Islet precursor cell (in vitro differentiated cells): Measurements from ENCODE around the gene CLDN20.
"Not testable (repeated sequence)": the region's sequence is repeated elsewhere in the genome, so short reads cannot be mapped to it uniquely, and the experiment has no call there.

Experiments
- DNase-seq: peaks from one replicate; pipeline ENCODE4 v3.0.0-alpha.2; 2018

CLDN20 gene

GRCh38 chr6:155245831-155246230 lies 18.0 kb upstream of the CLDN20 start:
- DNase-seq = no peak

- no peak for DNase-seq
Observed at GRCh38 chr6:155246825-155247224, 17.0 kb upstream of the CLDN20 start.

- no peak for DNase-seq
Observed at GRCh38 chr6:155247618-155248007, 16.2 kb upstream of the CLDN20 start.

GRCh38 chr6:155248008-155249001 lies 15.5 kb upstream of the CLDN20 start:
- DNase-seq = peak; percentile 74

GRCh38 chr6:155250701-155251381 lies 13.0 kb upstream of the CLDN20 start:
- no peak for DNase-seq

- no peak for DNase-seq
Observed at GRCh38 chr6:155252581-155252980, 11.2 kb upstream of the CLDN20 start.

- DNase-seq = no peak
Observed at GRCh38 chr6:155253337-155253736, 10.5 kb upstream of the CLDN20 start.

GRCh38 chr6:155254139-155254538 lies 9.7 kb upstream of the CLDN20 start:
- no peak for DNase-seq

GRCh38 chr6:155256122-155256795 lies 7.6 kb upstream of the CLDN20 start:
- no peak for DNase-seq

- DNase-seq = no peak
Observed at GRCh38 chr6:155257796-155258195, 6.0 kb upstream of the CLDN20 start.

- no peak for DNase-seq
Observed at GRCh38 chr6:155259204-155259603, 4.6 kb upstream of the CLDN20 start.

GRCh38 chr6:155259897-155260296 lies 3.9 kb upstream of the CLDN20 start:
- no peak for DNase-seq

- DNase-seq = no peak
Observed at GRCh38 chr6:155260686-155261085, 3.1 kb upstream of the CLDN20 start.

GRCh38 chr6:155261111-155261900 lies 2.5 kb upstream of the CLDN20 start:
- no peak for DNase-seq

- no peak for DNase-seq
Observed at GRCh38 chr6:155262655-155263054, 1.2 kb upstream of the CLDN20 start.

GRCh38 chr6:155264693-155265320 lies 994 bp downstream of the CLDN20 start:
- no peak for DNase-seq

- DNase-seq = no peak
Observed at GRCh38 chr6:155265843-155266535, 2.2 kb downstream of the CLDN20 start.

GRCh38 chr6:155267411-155267810 lies 3.6 kb downstream of the CLDN20 start:
- no peak for DNase-seq

- DNase-seq = not testable (repeated sequence)
Observed at GRCh38 chr6:155268088-155268867, 4.5 kb downstream of the CLDN20 start.

GRCh38 chr6:155269765-155270164 lies 6.0 kb downstream of the CLDN20 start:
- DNase-seq = no peak
